Testis (tissue), 3 donors: ENCODE measurements around the gene BCR. TPM values are rescaled to one million over a fixed set of nuclear protein-coding genes. Genes with fewer than 3 reads are reported as not detected.
"Not testable (repeated sequence)": the region's sequence is repeated elsewhere in the genome, so short reads cannot be mapped to it uniquely, and the experiment has no call there.

Experiments used
- DNase-seq: peaks from one replicate; pipeline ENCODE4 v3.0.0-alpha.2; 2019
- H3K27ac ChIP-seq, 2 donors: fragments of 200-600 bp; sonication (generic); one replicate each; pipeline ENCODE4 v1.5.1; 2019
- H3K27me3 ChIP-seq: fragments of 200-600 bp; sonication (generic); one replicate; pipeline ENCODE4 v1.5.1; 2019
- H3K36me3 ChIP-seq: fragments of 200-600 bp; sonication (generic); one replicate; pipeline ENCODE4 v1.5.1; 2017; ENCODE audit warnings: low read depth; ENCODE audit errors: missing control alignments
- H3K4me1 ChIP-seq: fragments of 200-600 bp; sonication (generic); one replicate; pipeline ENCODE4 v1.5.1; 2019
- H3K4me3 ChIP-seq, 2 donors: fragments of 200-600 bp; sonication (generic); one replicate each; pipeline ENCODE4 v1.5.1; 2017 to 2019
- H3K9me3 ChIP-seq: fragments of 200-600 bp; sonication (generic); one replicate; pipeline ENCODE4 v1.5.1; 2017
- POLR2A ChIP-seq: fragments of 450-650 bp; IDR thresholded peaks from one replicate; pipeline ENCODE4 v1.6.1; 2017; ENCODE audit warnings: antibody characterized with exemption, mild to moderate bottlenecking, moderate library complexity
- WGBS, 2 donors: methylation state at CpG; one replicate each; pipeline ENCODE4 v1.1.5; 2018; 5-methylcytosine and 5-hydroxymethylcytosine counted together
- intact Hi-C: fragments of 100-400 bp; cut with DNase I; formaldehyde crosslinking; loops from one replicate; pipeline ENCODE4 v1.15.1; 2023; ENCODE audit warnings: low total_unique reads
- polyA plus RNA-seq: library from polyadenylated mRNA; stranded (reverse); fragments of 350-450 nt; fragmentation: Illumina TruSeq; extraction: RNeasy Lipid Tissue Mini Kit (QIAGEN cat#74804); gene quantifications from one replicate; pipeline ENCODE4 v1.2.3, GENCODE V29; 2014; ENCODE audit warnings: low read depth, low replicate concordance; ENCODE audit not compliant: insufficient read depth
- total RNA-seq, 2 donors: library from RNA; depleted of rRNA; stranded (reverse); fragments of >200 nt; gene quantifications; one replicate each; pipeline ENCODE4 v1.2.3, GENCODE V29; 2016
- TF ChIP-seq, protein P1 (sequence below), 3 experiments: fragments of 450-650 bp in 2 of 3; fragments of 200-600 bp in 1 of 3; sonication (generic) in 1 of 3; IDR thresholded peaks; one replicate each; pipeline ENCODE4 v1.5.1; 2016 to 2019; ENCODE audit warnings: antibody characterized with exemption in 3 of 3, mild to moderate bottlenecking in 2 of 3, moderate library complexity in 1 of 3

BCR gene
- total and polyA plus RNA-seq, 3 donors from 2014 or later: 52.5 to 108 (median 105) TPM

DNA sequence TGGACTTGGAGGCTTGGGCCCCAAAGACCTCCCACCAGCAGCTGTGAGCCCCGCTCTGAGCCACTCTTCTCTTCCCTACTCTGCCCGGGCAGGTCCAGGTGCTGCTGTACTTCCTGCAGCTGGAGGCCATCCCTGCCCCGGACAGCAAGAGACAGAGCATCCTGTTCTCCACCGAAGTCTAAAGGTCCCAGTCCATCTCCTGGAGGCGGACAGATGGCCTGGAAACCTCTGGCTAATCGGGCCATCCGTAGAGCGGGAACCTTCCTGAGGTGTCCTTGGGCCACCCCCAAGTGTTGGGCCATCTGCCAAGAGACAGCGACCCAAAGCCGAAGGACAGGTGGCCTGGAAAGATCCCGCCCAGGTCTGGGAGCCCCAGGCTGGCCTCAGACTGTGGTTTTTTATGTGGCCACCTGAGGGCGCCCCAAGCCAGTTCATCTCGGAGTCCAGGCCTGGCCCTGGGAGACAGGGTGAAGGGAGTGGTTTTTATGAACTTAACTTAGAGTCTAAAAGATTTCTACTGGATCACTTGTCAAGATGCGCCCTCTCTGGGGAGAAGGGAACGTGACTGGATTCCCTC lies 135.1 kb downstream of the BCR start:
- Histone ChIP-seq H3K4me1 (no peaks in the 10 kb centered on the region), H3K4me3 (no peak overlapping the region), H3K27me3 (no peaks in the 10 kb centered on the region), H3K9me3 (no peaks in the 10 kb centered on the region), H3K36me3 (no peaks in the 10 kb centered on the region), H3K27ac (peak overlapping the region in 1 of 2 donors; percentile 64)
- TF ChIP-seq, protein P1, sequence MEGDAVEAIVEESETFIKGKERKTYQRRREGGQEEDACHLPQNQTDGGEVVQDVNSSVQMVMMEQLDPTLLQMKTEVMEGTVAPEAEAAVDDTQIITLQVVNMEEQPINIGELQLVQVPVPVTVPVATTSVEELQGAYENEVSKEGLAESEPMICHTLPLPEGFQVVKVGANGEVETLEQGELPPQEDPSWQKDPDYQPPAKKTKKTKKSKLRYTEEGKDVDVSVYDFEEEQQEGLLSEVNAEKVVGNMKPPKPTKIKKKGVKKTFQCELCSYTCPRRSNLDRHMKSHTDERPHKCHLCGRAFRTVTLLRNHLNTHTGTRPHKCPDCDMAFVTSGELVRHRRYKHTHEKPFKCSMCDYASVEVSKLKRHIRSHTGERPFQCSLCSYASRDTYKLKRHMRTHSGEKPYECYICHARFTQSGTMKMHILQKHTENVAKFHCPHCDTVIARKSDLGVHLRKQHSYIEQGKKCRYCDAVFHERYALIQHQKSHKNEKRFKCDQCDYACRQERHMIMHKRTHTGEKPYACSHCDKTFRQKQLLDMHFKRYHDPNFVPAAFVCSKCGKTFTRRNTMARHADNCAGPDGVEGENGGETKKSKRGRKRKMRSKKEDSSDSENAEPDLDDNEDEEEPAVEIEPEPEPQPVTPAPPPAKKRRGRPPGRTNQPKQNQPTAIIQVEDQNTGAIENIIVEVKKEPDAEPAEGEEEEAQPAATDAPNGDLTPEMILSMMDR (IDR thresholded peaks at IDR 0.05): peak; percentile 61 to 72 (median 66)
- no peak for TF ChIP-seq POLR2A
- peak; percentile 80 for DNase-seq
- 21 to 34% methylated on average over 7 to 15 of the region's 15 CpGs for WGBS, 2 donors
- intact Hi-C loops: no loop called here

DNA sequence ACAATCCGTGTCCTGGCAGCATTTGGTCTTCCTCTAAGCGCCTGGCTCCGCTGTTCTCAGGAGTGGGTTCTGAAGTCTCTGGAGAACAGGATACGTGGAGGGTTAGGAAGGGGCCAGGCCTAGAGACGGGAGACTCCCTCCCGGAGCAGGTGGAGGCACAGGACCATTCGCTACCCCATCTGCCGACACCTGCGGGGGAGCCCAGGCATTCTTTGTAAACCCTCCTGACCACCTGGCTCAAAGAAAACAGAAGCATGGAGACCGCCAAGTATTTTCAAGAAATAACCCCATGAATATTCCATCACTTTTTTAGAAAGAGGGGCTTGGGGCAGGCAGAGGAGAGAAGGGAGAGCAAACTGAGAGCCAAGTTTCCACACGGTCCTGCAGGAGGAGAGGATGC lies 136.3 kb downstream of the BCR start:
- H3K27ac ChIP-seq, H3K4me3 ChIP-seq, intact Hi-C loops, H3K4me1 ChIP-seq, H3K27me3 ChIP-seq, DNase-seq, H3K36me3 ChIP-seq, H3K9me3 ChIP-seq: not testable (repeated sequence)
- 60% methylated on average over 3 of the region's 11 CpGs; no CpG with 5 or more reads in 1 of the 2 donors for WGBS, 2 donors

DNA sequence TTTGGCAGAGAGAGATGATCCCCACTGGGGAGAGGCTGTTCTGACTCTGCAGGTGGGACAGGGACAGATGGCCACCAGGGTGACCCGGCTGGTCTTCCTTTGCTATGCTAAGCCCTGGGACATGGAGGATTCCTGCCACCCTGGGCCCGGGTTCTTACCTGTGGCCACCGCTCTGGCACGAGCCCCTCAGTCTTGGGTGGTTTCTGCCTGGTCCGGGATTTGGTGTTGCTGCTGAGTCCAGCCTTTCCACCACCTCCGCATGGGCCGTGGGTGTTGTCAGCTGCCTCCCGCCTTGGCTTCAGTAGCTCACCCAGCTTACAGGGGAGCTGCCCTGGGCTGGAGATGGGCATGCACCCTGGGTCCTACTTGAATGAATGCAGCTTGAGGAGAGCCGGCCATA lies 138.0 kb downstream of the BCR start:
- H3K27me3 ChIP-seq, H3K4me3 ChIP-seq, H3K9me3 ChIP-seq, H3K36me3 ChIP-seq, H3K27ac ChIP-seq, intact Hi-C loops, H3K4me1 ChIP-seq, DNase-seq: not testable (repeated sequence)
- 73% methylated on average over 3 of the region's 9 CpGs; no CpG with 5 or more reads in 1 of the 2 donors for WGBS, 2 donors

DNA sequence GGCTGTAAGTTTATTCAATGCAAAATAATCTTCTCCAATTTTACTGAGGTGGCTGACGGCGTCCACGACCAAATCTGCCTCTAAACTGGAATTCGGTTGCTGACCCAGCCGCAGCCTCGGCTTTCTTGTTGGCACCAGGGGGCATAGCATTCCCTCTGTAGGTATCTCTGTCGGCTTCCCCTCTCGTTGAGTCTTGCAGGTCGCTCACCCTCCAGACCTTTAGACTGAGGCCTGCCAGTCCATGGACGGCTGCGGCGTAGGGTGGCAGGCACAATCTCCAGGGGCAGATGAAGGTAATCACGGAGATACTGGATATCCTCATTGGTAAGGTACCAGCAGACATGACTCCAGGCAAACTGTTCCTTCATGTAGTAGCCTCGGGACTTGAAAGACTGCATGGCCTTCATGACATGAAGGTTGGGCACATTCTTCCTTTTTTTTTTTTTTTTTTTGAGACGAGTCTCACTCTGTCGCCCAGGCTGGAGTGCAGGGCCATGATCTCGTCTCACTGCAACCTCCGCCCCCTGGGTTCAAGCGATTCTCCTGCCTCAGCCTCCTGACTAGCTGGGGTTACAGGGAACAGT lies 142.3 kb downstream of the BCR start:
- not testable (repeated sequence) for H3K36me3 ChIP-seq, H3K4me1 ChIP-seq, DNase-seq, H3K27me3 ChIP-seq, H3K9me3 ChIP-seq, H3K27ac ChIP-seq, H3K4me3 ChIP-seq
- WGBS, 2 donors: 85 to 89% methylated on average over 17 to 19 of the region's 19 CpGs
- intact Hi-C loops: loop anchor here (10.0 kb wide), 1 partner anchor 62 kb away; no protein-coding TSS in a partner anchor

DNA sequence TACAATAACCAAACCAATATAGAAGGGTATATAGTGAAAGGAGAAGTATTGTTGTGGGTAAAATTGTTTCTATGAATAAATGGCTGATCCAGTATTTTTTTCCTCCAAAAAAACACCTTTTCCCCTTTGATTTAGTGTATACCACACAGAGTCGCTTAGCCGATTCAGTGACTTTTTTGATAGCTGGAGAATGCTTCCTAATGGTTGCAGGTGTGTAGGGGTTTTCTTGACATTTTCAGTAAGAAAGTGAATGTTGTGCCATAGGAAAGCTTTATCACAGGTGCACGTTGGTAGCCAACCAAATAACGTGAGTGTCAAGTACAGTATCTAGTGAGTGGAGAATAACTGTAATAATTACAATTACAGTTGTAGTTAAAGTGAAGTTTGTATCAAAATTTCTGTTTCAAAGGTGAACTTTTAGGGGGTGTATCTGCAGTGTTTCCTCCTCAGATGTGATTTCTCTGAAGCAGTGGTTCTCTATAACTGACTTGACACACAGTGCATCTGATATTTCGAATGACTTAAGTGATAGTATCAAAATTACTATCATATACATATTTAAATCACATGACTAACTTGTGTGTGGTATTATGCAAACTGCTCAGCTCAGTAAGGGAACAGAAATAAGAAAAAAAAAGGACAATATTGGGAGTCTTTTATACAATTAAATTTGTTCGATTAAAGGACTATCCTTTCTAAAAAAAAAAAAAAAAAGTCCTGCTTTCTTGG lies 143.8 kb downstream of the BCR start:
- H3K27ac ChIP-seq, H3K9me3 ChIP-seq, DNase-seq, H3K36me3 ChIP-seq, H3K27me3 ChIP-seq, H3K4me1 ChIP-seq, H3K4me3 ChIP-seq: not testable (repeated sequence)
- 77 to 93% methylated on average over 5 to 6 of the region's 6 CpGs for WGBS, 2 donors
- intact Hi-C loops: loop anchor here (10.0 kb wide), 1 partner anchor 61 kb away; no protein-coding TSS in a partner anchor

DNA sequence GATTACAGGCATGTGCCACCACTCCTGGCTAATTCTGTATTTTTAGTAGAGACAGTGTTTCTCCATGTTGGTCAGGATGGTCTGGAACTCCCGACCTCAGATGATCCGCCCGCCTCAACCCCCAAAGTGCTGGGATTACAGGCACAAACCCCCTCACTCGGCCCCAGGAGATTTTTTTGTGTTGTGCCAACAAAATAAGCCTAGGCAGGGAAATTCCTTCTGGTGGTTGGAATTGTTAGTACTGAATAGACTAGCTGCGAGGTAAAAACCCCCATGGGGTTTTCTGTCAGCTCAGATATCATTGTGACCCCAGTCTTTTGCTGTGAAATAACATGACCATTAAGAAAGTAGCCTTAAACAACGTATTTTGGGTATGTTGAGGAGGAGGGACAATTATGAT lies 144.9 kb downstream of the BCR start:
- TF ChIP-seq, protein P1 (IDR thresholded peaks at IDR 0.05): no peak
- TF ChIP-seq POLR2A: no peak
- no peaks in the 10 kb centered on the region for H3K36me3 ChIP-seq
- DNase-seq: no peak
- H3K9me3 ChIP-seq: no peaks in the 10 kb centered on the region
- H3K27me3 ChIP-seq: no peaks in the 10 kb centered on the region
- intact Hi-C loops: loop anchor here (10.0 kb wide), 1 partner anchor 60 kb away; no protein-coding TSS in a partner anchor
- H3K4me1 ChIP-seq: no peaks in the 10 kb centered on the region
- WGBS, 2 donors: 74 to 77% methylated on average over 6 of the region's 6 CpGs
- H3K27ac ChIP-seq: no peak overlapping the region
- no peak overlapping the region for H3K4me3 ChIP-seq

DNA sequence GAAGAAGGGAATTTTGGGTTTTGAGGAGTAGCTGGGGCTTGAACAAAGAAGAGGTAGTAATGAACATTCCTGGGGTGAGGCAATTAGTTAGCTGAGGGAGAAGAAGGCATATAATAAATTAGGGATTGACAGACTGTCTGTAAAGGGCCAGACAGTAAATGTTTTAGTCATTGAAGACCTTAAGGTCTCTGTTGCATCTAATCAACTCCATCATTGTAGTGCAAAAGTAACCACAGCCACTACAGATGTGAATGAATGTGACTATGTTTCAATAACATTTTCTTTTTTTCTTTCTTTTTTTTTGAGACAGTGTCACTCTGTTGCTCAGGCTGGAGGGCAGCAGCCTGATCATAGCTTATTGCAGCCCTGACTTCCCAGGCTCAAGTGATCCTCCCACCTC lies 153.5 kb downstream of the BCR start:
- DNase-seq, intact Hi-C loops: not testable (repeated sequence)

DNA sequence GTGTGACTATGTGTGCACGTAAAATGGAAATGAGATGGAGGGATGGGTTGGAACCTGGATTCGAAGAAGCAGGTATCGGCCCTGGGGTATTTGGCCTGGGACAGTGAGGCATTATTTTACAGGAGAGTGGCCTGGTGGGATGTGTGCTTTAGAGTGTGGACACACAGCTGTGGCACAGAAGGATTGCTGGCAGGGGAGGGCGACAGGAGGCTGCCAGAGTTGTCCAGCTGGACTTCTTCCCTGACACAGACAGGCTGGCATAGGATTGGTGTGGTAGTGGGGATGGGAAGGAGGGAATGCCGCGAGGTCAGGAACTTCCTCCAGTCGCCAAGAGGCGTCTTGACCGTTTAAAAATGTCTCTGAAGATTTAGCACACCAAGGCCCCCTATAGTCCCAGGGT lies 157.4 kb downstream of the BCR start:
- H3K4me1 ChIP-seq, H3K36me3 ChIP-seq, H3K4me3 ChIP-seq, DNase-seq, H3K9me3 ChIP-seq, H3K27me3 ChIP-seq, intact Hi-C loops, H3K27ac ChIP-seq: not testable (repeated sequence)
- WGBS, 2 donors: 87 to 92% methylated on average over 3 to 4 of the region's 9 CpGs

More for the DNA sequence above, 153.5 kb downstream of the BCR start:
- not testable (repeated sequence) for H3K27me3 ChIP-seq, H3K36me3 ChIP-seq, H3K27ac ChIP-seq, H3K9me3 ChIP-seq, H3K4me3 ChIP-seq, H3K4me1 ChIP-seq

DNA sequence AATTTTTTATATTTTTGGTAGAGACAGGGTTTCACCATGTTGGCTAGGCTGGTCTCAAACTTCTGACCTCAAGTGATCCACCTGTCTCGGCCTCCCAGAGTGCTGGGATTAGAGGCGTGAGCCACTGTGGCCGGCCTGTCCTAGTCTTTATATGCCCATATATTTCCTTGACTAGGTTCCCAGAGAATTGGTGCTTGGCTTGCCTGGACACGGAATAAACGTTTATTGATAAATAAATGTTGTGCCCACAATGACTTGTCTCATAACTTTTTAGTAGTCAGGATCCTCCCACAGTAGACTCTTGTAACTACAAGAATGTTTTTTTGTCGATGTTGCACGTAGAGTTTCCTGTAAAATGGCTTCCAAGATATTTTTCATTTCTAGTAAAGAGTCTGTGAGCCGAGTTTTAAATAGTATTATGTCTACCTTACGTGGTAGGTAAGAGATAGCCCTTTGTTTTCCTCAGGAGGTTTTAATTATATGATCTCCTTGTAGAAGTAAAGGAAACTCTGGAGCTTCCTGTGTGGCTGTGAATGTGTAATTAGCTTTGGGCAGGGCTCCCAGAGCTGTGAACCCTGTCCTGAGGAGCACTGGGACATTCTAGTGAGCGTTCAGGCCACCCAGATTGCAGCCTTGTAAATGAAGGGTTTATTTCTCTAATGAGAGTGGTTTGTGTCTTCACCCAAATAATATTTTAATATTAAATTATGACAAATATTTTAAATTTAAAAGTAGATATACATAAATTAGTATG lies 161.8 kb downstream of the BCR start:
- H3K9me3 ChIP-seq, intact Hi-C loops, DNase-seq, H3K27me3 ChIP-seq, H3K27ac ChIP-seq, H3K36me3 ChIP-seq, H3K4me1 ChIP-seq, H3K4me3 ChIP-seq: not testable (repeated sequence)
- WGBS, 2 donors: 65 to 68% methylated on average over 9 to 10 of the region's 10 CpGs
